GM12873 (cell line): ENCODE results near the gene FLYWCH2.
A peak's percentile ranks its signal among the peaks of the same experiment; 100 is the strongest.

Source experiments
- TF ChIP-seq, protein P1 (sequence below): IDR thresholded peaks from 2 replicates; pipeline ENCODE4 v1.5.1; 2012; ENCODE audit warnings: low read depth, mild to moderate bottlenecking, moderate library complexity, low read length, control low read depth; ENCODE audit not compliant: insufficient read depth; ENCODE audit errors: missing control alignments

Gene FLYWCH2

GRCh38 chr16:2874912-2875362 lies 8.1 kb upstream of the FLYWCH2 start:
- TF ChIP-seq, protein P1, sequence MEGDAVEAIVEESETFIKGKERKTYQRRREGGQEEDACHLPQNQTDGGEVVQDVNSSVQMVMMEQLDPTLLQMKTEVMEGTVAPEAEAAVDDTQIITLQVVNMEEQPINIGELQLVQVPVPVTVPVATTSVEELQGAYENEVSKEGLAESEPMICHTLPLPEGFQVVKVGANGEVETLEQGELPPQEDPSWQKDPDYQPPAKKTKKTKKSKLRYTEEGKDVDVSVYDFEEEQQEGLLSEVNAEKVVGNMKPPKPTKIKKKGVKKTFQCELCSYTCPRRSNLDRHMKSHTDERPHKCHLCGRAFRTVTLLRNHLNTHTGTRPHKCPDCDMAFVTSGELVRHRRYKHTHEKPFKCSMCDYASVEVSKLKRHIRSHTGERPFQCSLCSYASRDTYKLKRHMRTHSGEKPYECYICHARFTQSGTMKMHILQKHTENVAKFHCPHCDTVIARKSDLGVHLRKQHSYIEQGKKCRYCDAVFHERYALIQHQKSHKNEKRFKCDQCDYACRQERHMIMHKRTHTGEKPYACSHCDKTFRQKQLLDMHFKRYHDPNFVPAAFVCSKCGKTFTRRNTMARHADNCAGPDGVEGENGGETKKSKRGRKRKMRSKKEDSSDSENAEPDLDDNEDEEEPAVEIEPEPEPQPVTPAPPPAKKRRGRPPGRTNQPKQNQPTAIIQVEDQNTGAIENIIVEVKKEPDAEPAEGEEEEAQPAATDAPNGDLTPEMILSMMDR = peak; percentile 90

DNA sequence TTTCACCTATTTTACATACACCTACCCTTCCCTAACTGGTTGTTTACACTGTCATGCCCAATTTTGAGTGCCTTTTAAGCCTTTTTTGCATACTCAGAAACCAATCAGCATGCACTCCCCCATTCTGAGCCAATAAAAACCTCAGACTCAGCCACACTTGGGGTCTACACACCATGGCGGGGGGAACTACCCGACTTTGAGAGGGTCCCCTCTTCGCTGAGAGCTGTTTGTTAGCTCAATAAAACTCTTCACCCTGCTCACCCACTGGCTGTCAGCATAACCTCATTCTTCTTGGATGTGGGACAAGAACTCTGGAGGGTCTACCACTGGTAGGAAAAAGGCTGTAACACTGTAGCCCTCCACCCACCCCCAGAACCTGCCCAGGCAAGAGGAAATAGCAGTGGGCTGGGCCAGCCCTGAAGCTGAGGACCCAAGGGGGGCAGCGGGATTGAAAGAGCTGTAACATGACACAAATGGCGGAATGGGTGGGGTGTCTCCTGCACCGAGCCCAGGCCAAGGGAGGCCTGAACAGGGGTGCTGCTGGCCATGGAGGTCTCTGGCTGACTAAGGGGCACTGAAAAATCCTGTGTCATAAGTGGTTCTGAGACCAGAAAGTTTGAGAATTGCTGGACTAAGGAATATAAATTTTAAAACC lies 3.0 kb upstream of the FLYWCH2 start:
- TF ChIP-seq, protein P1 = no peak

DNA sequence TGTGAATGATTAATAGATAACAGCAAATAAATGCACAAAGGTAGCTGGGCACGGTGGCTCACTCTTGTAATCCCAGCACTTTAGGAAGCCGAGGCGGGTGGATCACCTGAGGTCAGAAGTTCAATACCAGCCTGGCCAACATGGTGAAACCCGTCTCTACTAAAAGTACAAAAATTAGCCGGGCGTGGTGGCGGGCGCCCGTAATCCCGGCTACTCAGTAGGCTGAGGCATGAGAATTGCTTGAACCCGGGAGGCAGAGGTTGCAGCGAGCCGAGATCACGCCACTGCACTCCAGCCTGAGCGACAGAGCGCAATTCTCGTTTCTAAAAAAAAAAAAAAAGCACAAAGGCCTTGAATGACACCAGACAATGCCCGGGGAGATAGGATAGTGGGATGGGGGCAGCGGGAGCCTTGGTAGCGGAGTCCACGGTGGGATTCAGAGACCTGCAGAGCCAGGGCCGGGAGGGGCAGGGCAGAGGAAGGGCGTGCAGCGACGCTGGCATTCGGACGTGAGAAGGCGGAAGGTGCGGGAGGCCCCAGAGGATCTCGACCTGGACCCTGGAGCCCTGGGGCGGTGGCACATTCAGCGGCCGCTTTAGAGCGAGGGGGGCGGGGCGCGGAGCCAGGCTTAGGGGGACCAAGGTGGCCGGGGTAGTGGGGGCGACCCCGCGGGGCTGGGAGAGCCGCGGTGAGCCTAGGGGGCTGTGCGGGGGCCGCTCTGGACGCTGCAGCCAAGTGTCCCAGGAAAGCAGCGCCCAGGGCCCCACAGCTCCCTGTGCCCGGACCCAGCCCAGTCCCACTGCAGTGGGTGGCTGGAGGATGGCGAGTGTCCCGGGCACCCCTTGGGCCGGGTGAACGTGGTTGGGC lies 999 bp upstream of the FLYWCH2 start:
- TF ChIP-seq, protein P1 = no peak

DNA sequence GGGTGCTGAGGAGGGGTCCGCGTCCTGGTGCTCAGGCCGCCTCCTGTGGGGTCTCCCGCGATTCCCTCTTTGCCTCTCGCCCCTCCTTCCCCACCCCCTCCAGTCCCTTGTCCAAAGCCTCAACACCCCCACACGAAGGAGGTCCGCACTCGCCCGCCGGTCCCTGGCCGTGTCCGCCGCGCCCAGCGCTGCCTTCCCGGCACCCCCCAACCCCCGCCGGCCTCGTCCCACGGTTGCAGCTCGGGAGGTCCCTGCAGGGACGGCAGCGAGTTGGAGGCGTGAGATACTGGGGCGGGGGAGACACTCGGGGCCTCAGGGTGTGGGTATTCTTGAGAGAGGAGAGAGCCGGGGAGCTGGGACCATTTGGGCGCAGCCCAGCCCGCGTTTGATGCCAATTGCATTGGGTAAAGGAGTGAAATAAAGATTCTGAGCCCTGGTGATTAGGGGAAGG lies 468 bp downstream of the FLYWCH2 start:
- TF ChIP-seq, protein P1 = no peak

DNA sequence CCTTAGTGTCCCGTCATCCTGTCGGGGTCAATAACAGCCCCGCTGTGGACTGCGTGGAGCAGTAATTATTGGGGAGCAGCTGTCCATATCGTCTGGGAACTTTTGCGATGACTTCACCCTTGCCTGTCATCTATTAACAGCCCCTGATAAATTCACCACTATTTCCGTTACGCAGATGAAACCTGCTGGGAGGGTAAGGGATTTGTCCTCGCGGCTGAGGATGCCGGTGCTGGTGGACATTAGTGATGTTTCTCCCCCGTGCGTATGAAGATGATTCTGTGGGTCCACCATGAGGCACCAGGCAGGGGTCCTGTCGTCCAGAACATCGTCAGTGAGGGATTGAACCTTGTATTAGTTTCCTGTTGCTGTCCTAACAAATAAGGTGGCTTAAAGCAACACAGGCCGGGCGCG lies 1.0 kb downstream of the FLYWCH2 start:
- TF ChIP-seq, protein P1 = no peak

DNA sequence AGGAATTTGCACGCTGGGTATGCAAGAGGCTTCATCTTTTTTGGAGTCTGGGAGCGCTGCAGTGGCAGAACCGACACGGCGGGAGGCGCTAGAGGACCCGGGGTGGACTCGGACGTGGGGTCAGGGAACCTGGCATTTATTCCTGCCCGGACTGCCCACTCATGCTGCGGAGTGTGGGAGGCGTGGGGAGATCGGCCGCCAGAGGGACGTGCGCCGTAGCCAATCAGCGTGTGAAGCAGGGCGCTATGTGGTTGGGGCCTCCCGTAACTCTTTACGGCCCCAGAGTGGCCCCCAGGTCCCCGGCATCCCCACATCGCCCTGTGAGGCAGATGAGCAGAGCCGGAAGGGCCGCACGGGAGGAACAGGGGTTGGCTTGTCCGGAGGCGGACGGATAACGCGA lies 11.2 kb downstream of the FLYWCH2 start:
- TF ChIP-seq, protein P1 = peak; percentile 10

DNA sequence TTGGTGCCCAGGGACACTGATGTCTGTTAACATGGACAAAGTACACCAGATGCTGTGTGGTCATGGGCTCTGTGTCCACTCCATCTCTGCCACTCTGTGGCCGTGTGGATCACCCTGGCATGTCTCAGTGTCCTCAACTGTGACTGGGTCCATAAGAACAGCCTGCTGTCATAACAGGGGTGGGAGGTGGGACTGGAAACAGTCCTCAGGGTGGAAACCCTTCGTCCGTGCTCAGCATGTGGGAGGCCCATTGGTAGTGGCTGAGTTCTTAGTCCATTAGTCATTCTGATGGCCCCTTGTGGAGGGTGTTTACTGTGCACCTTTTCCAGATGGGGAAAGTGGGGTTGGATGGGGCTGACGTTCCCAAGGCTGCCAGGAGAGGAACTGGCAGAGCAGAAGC lies 12.8 kb downstream of the FLYWCH2 start:
- TF ChIP-seq, protein P1 = no peak
